Gastrocnemius medialis (tissue), 4 donors: Measurements from ENCODE around the gene IQUB.

Experiments
- CTCF ChIP-seq, 5 experiments: fragments of 450-650 bp in 3 of 5; fragments of 200-600 bp in 2 of 5; sonication (generic) in 2 of 5; IDR thresholded peaks in 4 of 5; conservative IDR thresholded peaks in 1 of 5; 1 replicate in 4 of 5; 2 replicates in 1 of 5; pipeline ENCODE4 v1.5.1; 2016 to 2019; ENCODE audit warnings: antibody characterized with exemption in 5 of 5, mild to moderate bottlenecking in 3 of 5, moderate library complexity in 3 of 5
- POLR2A ChIP-seq, 2 donors: fragments of 450-650 bp; IDR thresholded peaks; one replicate each; pipeline ENCODE4 v1.6.1; 2017; ENCODE audit warnings: antibody characterized with exemption in 2 of 2, mild to moderate bottlenecking in 2 of 2, moderate library complexity in 2 of 2

DNA sequence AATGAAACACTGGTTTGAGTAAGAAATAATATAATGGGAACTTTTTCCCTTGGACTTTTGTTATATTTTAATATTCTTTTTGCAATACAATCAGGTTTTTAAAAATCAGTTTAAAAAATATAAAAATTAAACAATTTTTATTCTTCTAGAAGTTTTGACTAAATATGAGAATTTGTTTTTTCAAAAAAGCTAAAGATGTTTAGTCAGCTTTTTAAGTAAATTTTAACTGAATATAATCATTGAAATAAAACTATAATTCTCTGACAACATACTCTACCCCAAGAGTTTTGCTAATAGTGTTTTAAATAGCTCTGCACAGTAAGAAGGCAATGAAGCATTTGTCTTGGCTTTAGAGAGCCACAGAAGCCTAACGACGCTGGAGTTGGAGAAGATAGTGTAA, 70.5 kb downstream of the IQUB start:
- TF ChIP-seq CTCF (IDR thresholded peaks at IDR 0.05 in 4 of 5, conservative IDR thresholded peaks at IDR 0.05 in 1 of 5) (no peak), POLR2A (IDR thresholded peaks at IDR 0.05) (no peak)
